ENCODE data around the gene BBOX1. TPM values are rescaled to one million over a fixed set of nuclear protein-coding genes. Genes with fewer than 3 reads are reported as not detected.

The BBOX1 gene
- total RNA-seq, 1 donor from 2014 or later, result 0.90 TPM

GRCh38 chr11:27083782-27084181 lies 43.2 kb downstream of the BBOX1 start:
- TF ChIP-seq, protein P1, sequence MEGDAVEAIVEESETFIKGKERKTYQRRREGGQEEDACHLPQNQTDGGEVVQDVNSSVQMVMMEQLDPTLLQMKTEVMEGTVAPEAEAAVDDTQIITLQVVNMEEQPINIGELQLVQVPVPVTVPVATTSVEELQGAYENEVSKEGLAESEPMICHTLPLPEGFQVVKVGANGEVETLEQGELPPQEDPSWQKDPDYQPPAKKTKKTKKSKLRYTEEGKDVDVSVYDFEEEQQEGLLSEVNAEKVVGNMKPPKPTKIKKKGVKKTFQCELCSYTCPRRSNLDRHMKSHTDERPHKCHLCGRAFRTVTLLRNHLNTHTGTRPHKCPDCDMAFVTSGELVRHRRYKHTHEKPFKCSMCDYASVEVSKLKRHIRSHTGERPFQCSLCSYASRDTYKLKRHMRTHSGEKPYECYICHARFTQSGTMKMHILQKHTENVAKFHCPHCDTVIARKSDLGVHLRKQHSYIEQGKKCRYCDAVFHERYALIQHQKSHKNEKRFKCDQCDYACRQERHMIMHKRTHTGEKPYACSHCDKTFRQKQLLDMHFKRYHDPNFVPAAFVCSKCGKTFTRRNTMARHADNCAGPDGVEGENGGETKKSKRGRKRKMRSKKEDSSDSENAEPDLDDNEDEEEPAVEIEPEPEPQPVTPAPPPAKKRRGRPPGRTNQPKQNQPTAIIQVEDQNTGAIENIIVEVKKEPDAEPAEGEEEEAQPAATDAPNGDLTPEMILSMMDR (IDR thresholded peaks at IDR 0.05), result no peak
- no peak for DNase-seq (ENCODE audit: low spot score)
- Mint-ChIP-seq H3K27ac (ENCODE audit: unreplicated experiment) (peak overlapping the region; percentile 33), H3K9me3 (ENCODE audit: low read depth) (peaks cover 3% of the 10 kb centered on the region), H3K27me3 (ENCODE audit: low read depth) (no peaks in the 10 kb centered on the region), H3K4me1 (ENCODE audit: low read depth) (peaks cover 52% of the 10 kb centered on the region), H3K36me3 (ENCODE audit: low read depth) (peaks cover 1% of the 10 kb centered on the region), H3K4me3 (ENCODE audit: unreplicated experiment) (no peak overlapping the region)

GRCh38 chr11:27084518-27084917 lies 43.9 kb downstream of the BBOX1 start:
- no peaks in the 10 kb centered on the region for H3K27me3 Mint-ChIP-seq (ENCODE audit: low read depth)
- H3K36me3 Mint-ChIP-seq (ENCODE audit: low read depth), result peaks cover 1% of the 10 kb centered on the region
- no peak overlapping the region for H3K4me3 Mint-ChIP-seq (ENCODE audit: unreplicated experiment)
- peaks cover 3% of the 10 kb centered on the region for H3K9me3 Mint-ChIP-seq (ENCODE audit: low read depth)
- H3K4me1 Mint-ChIP-seq (ENCODE audit: low read depth), result peaks cover 54% of the 10 kb centered on the region
- TF ChIP-seq, protein P1 (IDR thresholded peaks at IDR 0.05), result no peak
- DNase-seq (ENCODE audit: low spot score), result no peak
- H3K27ac Mint-ChIP-seq (ENCODE audit: unreplicated experiment), result peak overlapping the region; percentile 69

DNA sequence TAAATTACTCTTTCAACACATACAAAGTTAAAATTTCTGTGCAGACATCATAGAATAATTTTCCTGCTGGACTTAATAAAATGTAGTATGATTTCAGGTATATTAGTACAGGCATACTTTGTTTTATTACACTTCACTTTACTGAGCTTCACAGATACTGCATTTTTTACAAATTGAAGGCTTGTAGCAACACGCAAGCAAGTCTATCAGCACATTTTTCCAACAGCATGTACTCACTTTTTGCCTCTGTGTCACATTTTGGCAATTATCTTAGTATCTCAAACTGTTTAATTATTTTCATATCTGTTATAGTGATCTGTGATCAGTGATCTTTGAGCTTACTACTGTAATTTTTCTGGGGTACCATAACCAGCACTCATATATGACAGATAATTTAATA lies 44.5 kb downstream of the BBOX1 start:
- H3K4me3 Mint-ChIP-seq (ENCODE audit: unreplicated experiment), result no peak overlapping the region
- DNase-seq (ENCODE audit: low spot score), result no peak
- peaks cover 6% of the 10 kb centered on the region for H3K36me3 Mint-ChIP-seq (ENCODE audit: low read depth)
- H3K27me3 Mint-ChIP-seq (ENCODE audit: low read depth), result no peaks in the 10 kb centered on the region
- H3K4me1 Mint-ChIP-seq (ENCODE audit: low read depth), result peaks cover 54% of the 10 kb centered on the region
- peak overlapping the region; percentile 69 for H3K27ac Mint-ChIP-seq (ENCODE audit: unreplicated experiment)
- peaks cover 8% of the 10 kb centered on the region for H3K9me3 Mint-ChIP-seq (ENCODE audit: low read depth)
- TF ChIP-seq, protein P1 (IDR thresholded peaks at IDR 0.05), result no peak

- Mint-ChIP-seq H3K36me3 (ENCODE audit: low read depth) (peaks cover 10% of the 10 kb centered on the region), H3K27me3 (ENCODE audit: low read depth) (no peaks in the 10 kb centered on the region), H3K4me3 (ENCODE audit: unreplicated experiment) (no peak overlapping the region), H3K9me3 (ENCODE audit: low read depth) (peaks cover 13% of the 10 kb centered on the region), H3K27ac (ENCODE audit: unreplicated experiment) (peak overlapping the region; percentile 69), H3K4me1 (ENCODE audit: low read depth) (peaks cover 54% of the 10 kb centered on the region)
- TF ChIP-seq, protein P1 (IDR thresholded peaks at IDR 0.05), result no peak
- no peak for DNase-seq (ENCODE audit: low spot score)
These were observed 45.0 kb downstream of the BBOX1 start for GRCh38 chr11:27085605-27086004.

GRCh38 chr11:27087432-27087831 lies 46.8 kb downstream of the BBOX1 start:
- TF ChIP-seq, protein P1 (IDR thresholded peaks at IDR 0.05), result no peak
- Mint-ChIP-seq H3K27me3 (ENCODE audit: low read depth) (no peaks in the 10 kb centered on the region), H3K4me3 (ENCODE audit: unreplicated experiment) (no peak overlapping the region), H3K27ac (ENCODE audit: unreplicated experiment) (peak overlapping the region; percentile 71), H3K9me3 (ENCODE audit: low read depth) (peaks cover 17% of the 10 kb centered on the region), H3K4me1 (ENCODE audit: low read depth) (peaks cover 54% of the 10 kb centered on the region), H3K36me3 (ENCODE audit: low read depth) (peaks cover 13% of the 10 kb centered on the region)
- DNase-seq (ENCODE audit: low spot score), result no peak

All from chondrocyte (in vitro differentiated cells).